ENCODE measurements around the gene PASD1. TPM values are rescaled to one million over a fixed set of nuclear protein-coding genes. Genes with fewer than 3 reads are reported as not detected.

PASD1 gene
- total RNA-seq, 1 experiment from 2014 or later, result not detected

GRCh38 chrX:151715752-151716151 is 152.3 kb downstream of the PASD1 start, which contains the start of gene FATE1:
TSS of gene FATE1 (plus strand) at chrX:151716035. CDS start at chrX:151716120, 85 bp downstream.
- Histone ChIP-seq H3K36me3 (ENCODE audit: low read depth) (no peaks in the 10 kb centered on the region), H3K9me3 (ENCODE audit: insufficient read depth, low read depth) (no peaks in the 10 kb centered on the region), H3K4me2 (no peak within 1 kb of the TSS), H3F3A (ENCODE audit: insufficient read depth, low read depth) (no peaks in the 10 kb centered on the region), H3K4me3 (no peak within 1 kb of the TSS), H2AFZ (no peak within 1 kb of the TSS), H3K79me2 (ENCODE audit: low read depth) (no peaks in the 10 kb centered on the region), H3K4me1 (replicated peaks; ENCODE audit: insufficient read depth) (0 out of 2 replicates have a peak, but pooled peaks cover 4% of the 10 kb centered on the region), H3K9me2 (ENCODE audit: insufficient read depth) (no peaks in the 10 kb centered on the region), H3K27me3 (ENCODE audit: insufficient read depth, low read depth) (peaks cover 41% of the 10 kb centered on the region), H3K27ac (no peak within 1 kb of the TSS), H4K20me1 (ENCODE audit: insufficient read depth) (no peaks in the 10 kb centered on the region)
- TF ChIP-seq, protein P1, sequence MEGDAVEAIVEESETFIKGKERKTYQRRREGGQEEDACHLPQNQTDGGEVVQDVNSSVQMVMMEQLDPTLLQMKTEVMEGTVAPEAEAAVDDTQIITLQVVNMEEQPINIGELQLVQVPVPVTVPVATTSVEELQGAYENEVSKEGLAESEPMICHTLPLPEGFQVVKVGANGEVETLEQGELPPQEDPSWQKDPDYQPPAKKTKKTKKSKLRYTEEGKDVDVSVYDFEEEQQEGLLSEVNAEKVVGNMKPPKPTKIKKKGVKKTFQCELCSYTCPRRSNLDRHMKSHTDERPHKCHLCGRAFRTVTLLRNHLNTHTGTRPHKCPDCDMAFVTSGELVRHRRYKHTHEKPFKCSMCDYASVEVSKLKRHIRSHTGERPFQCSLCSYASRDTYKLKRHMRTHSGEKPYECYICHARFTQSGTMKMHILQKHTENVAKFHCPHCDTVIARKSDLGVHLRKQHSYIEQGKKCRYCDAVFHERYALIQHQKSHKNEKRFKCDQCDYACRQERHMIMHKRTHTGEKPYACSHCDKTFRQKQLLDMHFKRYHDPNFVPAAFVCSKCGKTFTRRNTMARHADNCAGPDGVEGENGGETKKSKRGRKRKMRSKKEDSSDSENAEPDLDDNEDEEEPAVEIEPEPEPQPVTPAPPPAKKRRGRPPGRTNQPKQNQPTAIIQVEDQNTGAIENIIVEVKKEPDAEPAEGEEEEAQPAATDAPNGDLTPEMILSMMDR (conservative IDR thresholded peaks at IDR 0.05), result no peak
- no peak for TF ChIP-seq EZH2 (IDR thresholded peaks at IDR 0.05; ENCODE audit: low read depth)
- POLR2A ChIA-PET (ENCODE audit: unreplicated experiment), result interaction anchor here (0.5 kb wide), 1 partner anchor 1117 kb away, joined by 4 read pairs; no protein-coding TSS in a partner anchor
- no peak for DNase-seq
- BruUV-seq (replicated peaks), result no TSS peak
- intact Hi-C loops (cut with micrococcal nuclease; ENCODE audit: unreplicated experiment), result no loop called here
- CTCF ChIA-PET, result no interaction called here

DNA sequence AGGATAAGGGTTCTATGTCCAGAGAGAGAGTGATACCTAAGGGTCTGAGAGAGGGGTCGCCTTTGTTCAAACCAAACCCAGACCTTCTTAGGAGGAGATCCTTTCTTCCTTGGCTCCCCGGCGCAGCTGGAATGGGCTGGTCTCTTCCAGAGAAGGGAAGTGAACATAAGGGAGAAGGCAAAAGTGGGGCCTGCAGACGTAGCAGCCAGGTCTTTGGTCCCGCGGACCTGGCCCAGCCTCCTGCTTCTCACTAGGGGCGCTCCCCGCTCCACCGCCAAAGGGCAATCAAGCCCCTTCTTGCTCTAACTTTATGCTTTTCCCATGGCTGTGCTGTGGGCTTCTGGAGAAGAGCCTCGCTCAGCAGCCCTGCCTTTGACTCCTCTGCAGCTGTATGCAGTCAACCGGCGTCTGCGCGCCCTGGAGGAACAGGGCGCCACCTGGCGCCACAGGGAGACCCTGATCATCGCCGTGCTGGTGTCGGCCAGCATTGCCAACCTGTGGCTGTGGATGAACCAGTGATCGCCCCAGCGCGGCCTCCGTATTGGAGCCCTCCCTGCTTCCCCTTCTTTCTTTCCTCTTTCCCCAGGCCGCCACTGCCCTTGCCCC is 158.9 kb downstream of the PASD1 start:
- Histone ChIP-seq H3K36me3 (ENCODE audit: low read depth) (no peaks in the 10 kb centered on the region), H3K9me3 (ENCODE audit: insufficient read depth, low read depth) (no peaks in the 10 kb centered on the region), H3F3A (ENCODE audit: insufficient read depth, low read depth) (no peaks in the 10 kb centered on the region), H3K79me2 (ENCODE audit: low read depth) (no peaks in the 10 kb centered on the region), H3K27me3 (ENCODE audit: insufficient read depth, low read depth) (peaks cover 10% of the 10 kb centered on the region), H3K9me2 (ENCODE audit: insufficient read depth) (no peaks in the 10 kb centered on the region), H4K20me1 (ENCODE audit: insufficient read depth) (no peaks in the 10 kb centered on the region), H3K4me2 (no peak overlapping the region), H3K4me3 (no peak overlapping the region), H3K4me1 (replicated peaks; ENCODE audit: insufficient read depth) (no peaks in the 10 kb centered on the region), H2AFZ (no peak overlapping the region), H3K27ac (no peak overlapping the region)
- ChIA-PET POLR2A (ENCODE audit: unreplicated experiment) (no interaction called here), CTCF (no interaction called here)
- DNase-seq, result peak in 1 of 2 experiments; percentile 34
- intact Hi-C loops (cut with micrococcal nuclease; ENCODE audit: unreplicated experiment), result no loop called here
- BruUV-seq (replicated peaks), result no TSS peak
- TF ChIP-seq, protein P1 (conservative IDR thresholded peaks at IDR 0.05), result no peak
- no peak for TF ChIP-seq EZH2 (IDR thresholded peaks at IDR 0.05; ENCODE audit: low read depth)

- intact Hi-C loops (cut with micrococcal nuclease; ENCODE audit: unreplicated experiment), result no loop called here
- H3K27me3 ChIP-seq (ENCODE audit: insufficient read depth, low read depth), result peaks cover 10% of the 10 kb centered on the region
- no peak overlapping the region for H3K27ac ChIP-seq
- H3F3A ChIP-seq (ENCODE audit: insufficient read depth, low read depth), result no peaks in the 10 kb centered on the region
- ChIA-PET CTCF (no interaction called here), POLR2A (ENCODE audit: unreplicated experiment) (no interaction called here)
- no peak overlapping the region for H3K4me3 ChIP-seq
- H3K79me2 ChIP-seq (ENCODE audit: low read depth), result no peaks in the 10 kb centered on the region
- H4K20me1 ChIP-seq (ENCODE audit: insufficient read depth), result no peaks in the 10 kb centered on the region
- DNase-seq, result no peak
- H2AFZ ChIP-seq, result no peak overlapping the region
- H3K36me3 ChIP-seq (ENCODE audit: low read depth), result no peaks in the 10 kb centered on the region
- no peaks in the 10 kb centered on the region for H3K9me3 ChIP-seq (ENCODE audit: insufficient read depth, low read depth)
- H3K4me2 ChIP-seq, result no peak overlapping the region
- no peak for TF ChIP-seq EZH2 (IDR thresholded peaks at IDR 0.05; ENCODE audit: low read depth)
- TF ChIP-seq, protein P1 (conservative IDR thresholded peaks at IDR 0.05), result no peak
- no peaks in the 10 kb centered on the region for H3K9me2 ChIP-seq (ENCODE audit: insufficient read depth)
- H3K4me1 ChIP-seq (replicated peaks; ENCODE audit: insufficient read depth), result no peaks in the 10 kb centered on the region
- no TSS peak for BruUV-seq (replicated peaks)
Observed at GRCh38 chrX:151723156-151723760, 159.8 kb downstream of the PASD1 start.

Measured in PC-9 (cell line).